Subcutaneous preadipocyte (primary cell): ENCODE measurements around the gene DCTN2. TPM values are rescaled to one million over a fixed set of nuclear protein-coding genes. Genes with fewer than 3 reads are reported as not detected.

Source experiments
- small RNA-seq: library from RNA; depleted of rRNA; stranded (forward); fragments of <200 nt; gene quantifications from one replicate; pipeline ENCODE3, GENCODE V24; 2012
- total RNA-seq: library from RNA; depleted of rRNA; stranded (reverse); fragments of >200 nt; gene quantifications from 2 replicates; pipeline ENCODE4 v1.2.3, GENCODE V29; 2012

Gene DCTN2
- total RNA-seq: 89.3 and 95.6 TPM in 2 replicates

DNA sequence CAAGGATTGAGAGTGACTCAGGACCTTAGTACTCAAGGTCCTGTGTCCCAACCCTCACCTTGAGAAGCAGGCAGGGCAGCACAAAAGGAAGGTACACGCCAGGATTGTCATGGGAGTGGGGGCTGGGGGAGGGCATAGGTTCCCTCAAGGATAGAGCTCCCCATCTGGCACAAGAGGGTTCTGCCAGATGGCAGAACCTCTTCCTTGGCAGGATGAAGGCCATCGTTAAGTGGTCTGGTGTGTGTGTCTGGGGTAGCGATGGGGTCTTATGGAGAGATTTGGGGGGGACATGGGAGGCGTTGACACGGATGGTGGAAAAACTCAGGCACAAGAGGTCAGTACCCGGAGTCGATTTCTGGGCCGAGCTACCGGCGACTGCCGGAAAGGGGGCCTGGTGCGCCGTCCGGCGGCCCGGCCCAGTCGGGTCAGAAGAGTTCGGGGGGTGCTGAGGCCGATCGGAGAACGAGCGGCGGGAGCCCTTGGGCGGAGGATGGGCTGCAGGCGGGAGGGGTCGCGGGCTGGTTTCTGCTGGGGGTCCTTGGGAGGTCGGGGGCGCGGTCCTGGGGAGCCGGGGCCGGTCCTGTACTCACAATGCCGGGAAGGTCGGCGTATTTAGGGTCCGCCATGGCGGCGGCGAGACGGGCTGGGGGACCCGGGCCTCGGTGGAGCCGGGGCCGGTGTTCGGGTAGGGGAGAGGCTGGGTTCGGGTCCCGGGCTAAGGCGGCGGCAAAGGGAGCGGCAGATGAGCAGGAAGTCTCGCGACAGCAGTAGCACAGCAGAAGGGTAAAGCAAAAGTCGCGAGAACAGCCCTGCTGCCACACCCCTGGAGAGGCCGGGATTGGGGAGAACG, at the start of gene DCTN2:
Gene DCTN2, minus strand, starts transcription at position 755 of the 850 bp plus-strand sequence. Its CDS starts 129 bp downstream, at position 626.

DNA sequence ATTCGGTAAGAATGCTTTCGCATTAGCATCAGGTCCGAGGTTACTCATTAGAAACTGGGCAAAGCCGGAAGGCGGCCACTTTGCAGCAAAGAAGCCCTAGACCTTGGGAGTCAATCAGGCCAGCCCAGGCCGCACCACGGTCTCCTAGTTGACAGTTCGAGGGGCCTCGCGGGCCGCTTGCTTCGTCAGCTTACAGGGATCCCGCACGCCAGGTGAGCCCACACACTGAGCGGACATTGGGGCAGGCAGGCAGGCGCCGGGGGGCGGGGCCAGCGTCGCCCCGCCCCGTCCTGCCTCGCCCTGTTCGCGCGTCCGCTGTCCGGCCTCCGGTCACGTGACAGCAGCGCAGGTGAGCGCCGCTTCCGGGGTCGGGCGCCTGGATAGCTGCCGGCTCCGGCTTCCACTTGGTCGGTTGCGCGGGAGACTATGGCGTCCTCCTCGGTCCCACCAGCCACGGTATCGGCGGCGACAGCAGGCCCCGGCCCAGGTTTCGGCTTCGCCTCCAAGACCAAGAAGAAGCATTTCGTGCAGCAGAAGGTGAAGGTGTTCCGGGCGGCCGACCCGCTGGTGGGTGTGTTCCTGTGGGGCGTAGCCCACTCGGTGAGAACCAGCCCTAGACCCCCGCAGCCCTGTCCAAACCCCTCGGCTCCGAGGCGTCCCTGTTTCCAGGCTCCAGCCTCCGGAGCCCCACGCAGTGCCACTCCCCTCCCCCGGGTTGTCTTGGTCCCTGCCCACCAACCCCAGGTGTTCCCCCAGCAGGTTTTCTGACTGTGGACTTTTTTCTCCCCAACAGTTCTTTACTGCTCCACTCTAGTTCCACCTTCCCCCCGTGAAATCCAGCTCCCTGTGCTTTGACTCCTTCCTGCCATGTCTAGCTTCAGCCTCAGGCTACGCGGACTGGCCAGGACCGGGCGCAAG, 44.1 kb upstream of the DCTN2 start, which contains the start of gene PIP4K2C:
Gene PIP4K2C, plus strand, starts transcription at position 329 of the 918 bp plus-strand sequence. Its CDS starts 98 bp downstream, at position 427.

DNA sequence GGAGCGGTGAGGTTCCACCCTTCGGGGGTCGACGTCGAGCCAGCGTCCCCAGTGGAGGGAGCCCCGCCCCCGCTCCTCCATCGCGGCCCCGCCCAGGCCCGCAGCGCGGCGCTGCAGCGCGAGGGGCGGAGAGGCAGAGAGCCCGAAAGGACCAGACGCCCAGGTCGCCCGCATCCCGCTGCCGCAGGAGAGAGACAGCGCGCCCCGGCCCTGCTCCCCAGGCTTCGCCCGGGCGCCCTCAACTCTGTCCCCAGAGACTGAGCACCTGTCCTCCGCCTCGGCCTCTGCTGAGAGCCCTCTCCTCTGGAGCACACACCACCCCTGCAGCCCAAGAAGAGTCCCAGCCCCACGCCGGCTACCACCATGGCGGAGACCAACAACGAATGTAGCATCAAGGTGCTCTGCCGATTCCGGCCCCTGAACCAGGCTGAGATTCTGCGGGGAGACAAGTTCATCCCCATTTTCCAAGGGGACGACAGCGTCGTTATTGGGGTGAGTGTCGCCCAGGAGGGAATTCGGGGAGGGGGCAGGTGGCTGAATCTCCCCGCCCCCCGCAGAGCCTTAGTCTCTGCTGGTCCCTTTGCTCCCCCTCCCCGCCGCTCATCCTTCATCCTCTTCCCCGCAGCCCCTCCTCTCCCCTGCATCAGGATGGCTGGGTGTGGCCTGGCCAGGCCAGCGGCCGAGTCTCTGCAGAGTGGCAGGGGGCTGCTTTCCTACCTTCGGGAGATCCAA, 3.1 kb upstream of the DCTN2 start, which contains the start of gene KIF5A:
Gene KIF5A, plus strand, starts transcription at position 136 of the 732 bp plus-strand sequence. Its CDS starts 228 bp downstream, at position 364.

DNA sequence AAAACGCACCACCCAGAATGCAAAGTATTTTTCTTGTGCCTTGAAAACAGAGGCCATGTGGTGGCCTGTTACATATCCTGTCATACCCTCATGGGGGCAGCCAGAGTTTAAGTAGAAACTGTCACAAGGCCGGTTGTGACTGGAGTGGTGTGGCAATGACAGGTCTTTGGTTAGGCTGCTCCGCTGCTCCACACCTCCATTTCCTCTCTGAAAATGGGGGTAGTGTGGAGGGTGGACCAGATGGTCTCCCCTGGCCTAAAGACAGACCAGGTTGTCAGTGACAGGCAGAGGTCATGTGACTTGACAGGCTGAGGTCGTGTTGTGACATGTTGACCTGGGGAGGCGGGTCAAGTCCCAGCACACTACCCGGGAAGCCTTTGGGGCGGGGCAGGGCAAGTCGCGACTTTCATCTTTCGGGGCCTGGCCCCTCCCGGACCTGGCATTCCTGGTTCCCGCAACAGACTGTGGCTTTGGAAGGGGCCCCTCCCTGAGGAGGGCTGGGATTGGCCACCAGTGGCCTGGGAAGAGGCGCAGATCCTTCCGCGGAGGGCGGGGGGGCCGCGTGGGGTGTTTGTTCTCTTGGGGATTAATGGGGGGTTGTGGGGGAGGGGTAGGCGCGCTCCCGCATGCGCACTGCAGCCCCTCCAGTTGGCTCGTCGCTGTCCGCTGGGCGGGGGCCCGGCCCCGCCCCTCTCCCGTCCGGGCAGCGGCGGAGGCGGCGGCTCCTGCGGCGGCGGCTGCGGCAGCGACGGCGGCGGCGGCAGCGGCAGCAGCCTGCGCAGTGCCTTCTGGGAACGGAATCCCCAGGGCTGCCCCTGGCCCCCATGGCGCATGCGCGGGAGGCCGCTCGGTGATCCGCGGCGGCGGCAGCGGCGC, 24.7 kb downstream of the DCTN2 start, which contains the start of gene MBD6:
Gene MBD6, plus strand, starts transcription at position 814 of the 876 bp plus-strand sequence. CDS start 1,480 bp downstream, outside the sequence.

DNA sequence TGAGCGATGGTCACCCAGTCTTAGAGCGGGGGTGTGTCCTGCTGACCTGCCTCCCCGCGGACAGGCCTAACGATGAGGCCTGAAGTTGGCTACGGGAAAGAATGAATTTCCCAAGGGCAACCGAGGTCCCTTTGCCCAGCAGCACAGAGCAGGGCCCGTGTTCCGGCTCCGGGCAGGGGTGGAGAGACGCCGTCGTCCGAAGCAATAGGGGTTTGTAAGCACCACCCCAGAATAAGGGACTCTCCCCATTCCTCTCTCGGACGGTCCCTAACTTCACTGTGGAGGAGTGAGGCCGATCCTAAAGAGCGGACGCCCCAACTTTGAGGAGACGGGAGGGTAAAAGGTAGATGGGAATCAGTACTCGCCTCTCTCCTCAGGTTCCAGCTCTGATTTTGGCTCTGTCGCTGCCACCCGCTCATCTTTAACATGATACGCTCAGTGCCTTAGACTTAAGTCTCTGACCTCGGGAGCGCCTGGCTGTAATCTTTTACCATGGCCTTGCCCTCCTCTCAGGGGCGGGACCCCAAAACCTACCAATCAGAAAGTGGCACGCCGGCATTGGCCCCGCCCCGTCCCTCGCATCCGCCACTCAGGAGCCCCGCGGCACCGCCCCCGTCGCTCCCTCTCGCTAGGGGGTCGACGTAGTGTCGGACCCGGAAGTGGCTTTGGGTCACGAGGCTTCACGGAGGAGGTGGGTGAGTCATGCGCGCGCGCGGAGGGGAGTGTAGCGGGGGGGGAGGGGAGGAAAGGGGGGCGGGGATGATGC, 26.8 kb downstream of the DCTN2 start, which contains the start of gene DDIT3:
Gene DDIT3, minus strand, starts transcription at position 462 of the 766 bp plus-strand sequence. CDS start 3,108 bp downstream, outside the sequence.

DNA sequence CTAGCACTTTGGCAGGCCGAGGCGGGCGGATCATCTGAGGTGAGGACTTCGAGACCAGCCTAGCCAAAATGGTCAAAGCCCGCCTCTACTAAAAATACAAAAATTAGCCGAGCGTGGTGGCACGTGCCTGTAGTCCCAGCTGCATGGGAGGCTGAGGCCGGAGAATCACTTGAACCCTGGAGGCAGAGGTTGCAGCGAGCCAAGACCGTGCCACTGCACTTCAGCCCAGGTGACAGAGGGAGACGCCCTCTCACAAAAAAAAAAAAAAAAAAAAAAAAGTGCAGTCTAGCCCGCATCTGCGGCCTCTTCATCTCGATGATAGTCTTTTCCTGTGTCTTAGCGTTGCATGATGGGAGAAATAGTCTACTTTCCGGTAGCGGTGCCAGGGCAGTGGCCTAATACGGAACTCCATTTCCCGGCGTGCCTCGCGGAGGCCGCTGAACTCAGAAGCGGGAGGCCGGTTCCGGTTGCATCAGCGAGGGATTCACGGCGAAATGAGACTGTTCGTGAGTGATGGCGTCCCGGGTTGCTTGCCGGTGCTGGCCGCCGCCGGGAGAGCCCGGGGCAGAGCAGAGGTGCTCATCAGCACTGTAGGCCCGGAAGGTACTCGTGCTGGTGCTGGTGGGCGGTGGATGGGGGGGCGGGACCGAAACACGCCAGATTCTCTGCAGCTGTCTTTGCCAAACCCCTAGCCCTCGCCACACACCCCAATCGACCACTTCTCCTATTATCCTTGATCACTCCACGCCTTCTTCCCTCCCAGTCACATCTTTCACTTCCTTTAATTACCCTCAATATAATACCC, 59.2 kb downstream of the DCTN2 start, which contains the start of gene MARS1:
Gene MARS1, plus strand, starts transcription at position 472 of the 805 bp plus-strand sequence. Its CDS starts 23 bp downstream, at position 495.

Small RNA genes lying within 50 kb of the gene (small RNA-seq; reads per million reads assigned to genes)
- 0.19 reads per million for gene MIR616

Other genes with a start within 250 kb of the DCTN2 start
- 14.7 and 26.4 TPM in 2 replicates for gene R3HDM2, start 116.1 kb downstream of the DCTN2 start, total RNA-seq
- gene INHBC, start 112.4 kb downstream of the DCTN2 start, total RNA-seq: under 0.01 TPM in 1 of 2 replicates, not detected in the other
- not detected in 2 replicates for gene INHBE, start 91.9 kb downstream of the DCTN2 start, total RNA-seq
- gene GLI1, start 87.4 kb downstream of the DCTN2 start, total RNA-seq: under 0.01 and 0.78 TPM in 2 replicates
- gene ARHGAP9, start 67.3 kb downstream of the DCTN2 start, total RNA-seq: under 0.01 TPM in 1 of 2 replicates, not detected in the other
- 81.9 and 126 TPM in 2 replicates for gene MARS1, start 59.1 kb downstream of the DCTN2 start, total RNA-seq
- gene DDIT3, start 26.7 kb downstream of the DCTN2 start, total RNA-seq: 16.6 and 19.1 TPM in 2 replicates
- 2.9 and 5.7 TPM in 2 replicates for gene MBD6, start 24.4 kb downstream of the DCTN2 start, total RNA-seq
- under 0.01 and 0.20 TPM in 2 replicates for gene KIF5A, start 2.9 kb upstream of the DCTN2 start, total RNA-seq
- 1.8 and 2.6 TPM in 2 replicates for gene PIP4K2C, start 44.0 kb upstream of the DCTN2 start, total RNA-seq
- 0.78 and 3.7 TPM in 2 replicates for gene DTX3, start 57.6 kb upstream of the DCTN2 start, total RNA-seq
- 0.98 and 4.0 TPM in 2 replicates for gene ARHGEF25, start 64.2 kb upstream of the DCTN2 start, total RNA-seq
- gene B4GALNT1, start 86.0 kb upstream of the DCTN2 start, total RNA-seq: under 0.01 and 0.20 TPM in 2 replicates
- 80.9 and 99.9 TPM in 2 replicates for gene OS9, start 146.9 kb upstream of the DCTN2 start, total RNA-seq
- under 0.01 and 0.39 TPM in 2 replicates for gene AGAP2, start 191.6 kb upstream of the DCTN2 start, total RNA-seq
- gene TSPAN31, start 197.8 kb upstream of the DCTN2 start, total RNA-seq: 23.3 and 28.3 TPM in 2 replicates
- 238 and 247 TPM in 2 replicates for gene CDK4, start 205.1 kb upstream of the DCTN2 start, total RNA-seq
- gene MARCHF9, start 207.9 kb upstream of the DCTN2 start, total RNA-seq: 1.2 and 1.8 TPM in 2 replicates
- gene CYP27B1, start 219.9 kb upstream of the DCTN2 start, total RNA-seq: 0.39 and 1.1 TPM in 2 replicates
- 8.1 and 8.2 TPM in 2 replicates for gene METTL1, start 224.9 kb upstream of the DCTN2 start, total RNA-seq
- 6.6 and 9.4 TPM in 2 replicates for gene EEF1AKMT3, start 225.4 kb upstream of the DCTN2 start, total RNA-seq
- gene TSFM, start 235.6 kb upstream of the DCTN2 start, total RNA-seq: 16.6 and 27.2 TPM in 2 replicates